ENCODE data around the gene BSCL2.
"Not testable (repeated sequence)": the region's sequence is repeated elsewhere in the genome, so short reads cannot be mapped to it uniquely, and the experiment has no call there.

BSCL2 gene

GRCh38 chr11:62705413-62705812 is 1.8 kb downstream of the BSCL2 start:
- Histone ChIP-seq H3K36me3 (ENCODE audit: control insufficient read depth, insufficient read depth, low read length, severe bottlenecking) (peaks cover 26% of the 10 kb centered on the region), H3K4me1 (ENCODE audit: control insufficient read depth, insufficient read depth, low read length) (peaks cover 48% of the 10 kb centered on the region), H3K9ac (ENCODE audit: low read length) (peak overlapping the region; percentile 85), H3K4me3 (ENCODE audit: low read length) (peak overlapping the region; percentile 84), H3K9me3 (ENCODE audit: control insufficient read depth, low read length) (no peaks in the 10 kb centered on the region), H3K27me3 (replicated peaks; ENCODE audit: control insufficient read depth, insufficient read depth, low read length) (no peaks in the 10 kb centered on the region)
- DNase-seq (ENCODE audit: low read depth): no peak

DNA sequence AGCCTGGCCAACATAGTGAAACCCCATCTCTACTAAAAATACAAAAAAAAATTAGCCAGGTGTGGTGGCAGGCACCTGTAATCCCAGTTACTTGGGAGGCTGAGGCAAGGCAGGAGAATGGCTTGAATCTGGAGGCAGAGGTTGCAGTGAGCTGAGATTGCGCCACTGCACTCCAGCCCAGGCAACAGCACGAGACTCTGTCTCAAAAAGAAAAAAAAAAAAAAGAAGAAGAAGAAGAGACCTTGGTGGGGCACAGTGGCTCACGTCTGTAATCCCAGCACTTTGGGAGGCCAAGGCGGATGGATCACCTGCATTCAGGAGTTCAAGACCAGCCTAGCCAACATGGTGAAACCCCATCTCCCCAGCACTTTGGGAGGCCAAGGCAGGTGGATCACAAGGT is 3.3 kb downstream of the BSCL2 start:
- H3K9me3 ChIP-seq (ENCODE audit: control insufficient read depth, low read length); DNase-seq (ENCODE audit: low read depth); H3K27me3 ChIP-seq (replicated peaks; ENCODE audit: control insufficient read depth, insufficient read depth, low read length); H3K9ac ChIP-seq (ENCODE audit: low read length); H3K4me3 ChIP-seq (ENCODE audit: low read length): not testable (repeated sequence)
- peaks cover 35% of the 10 kb centered on the region for H3K4me1 ChIP-seq (ENCODE audit: control insufficient read depth, insufficient read depth, low read length)
- H3K36me3 ChIP-seq (ENCODE audit: control insufficient read depth, insufficient read depth, low read length, severe bottlenecking): peaks cover 30% of the 10 kb centered on the region

- DNase-seq (ENCODE audit: low read depth): no peak
- H3K36me3 ChIP-seq (ENCODE audit: control insufficient read depth, insufficient read depth, low read length, severe bottlenecking): peaks cover 34% of the 10 kb centered on the region
- H3K9ac ChIP-seq (ENCODE audit: low read length): peak overlapping the region; percentile 25
- no peaks in the 10 kb centered on the region for H3K27me3 ChIP-seq (replicated peaks; ENCODE audit: control insufficient read depth, insufficient read depth, low read length)
- H3K9me3 ChIP-seq (ENCODE audit: control insufficient read depth, low read length): no peaks in the 10 kb centered on the region
- no peak overlapping the region for H3K4me3 ChIP-seq (ENCODE audit: low read length)
- peaks cover 28% of the 10 kb centered on the region for H3K4me1 ChIP-seq (ENCODE audit: control insufficient read depth, insufficient read depth, low read length)
Measured at GRCh38 chr11:62702246-62702645, 5.0 kb downstream of the BSCL2 start.

DNA sequence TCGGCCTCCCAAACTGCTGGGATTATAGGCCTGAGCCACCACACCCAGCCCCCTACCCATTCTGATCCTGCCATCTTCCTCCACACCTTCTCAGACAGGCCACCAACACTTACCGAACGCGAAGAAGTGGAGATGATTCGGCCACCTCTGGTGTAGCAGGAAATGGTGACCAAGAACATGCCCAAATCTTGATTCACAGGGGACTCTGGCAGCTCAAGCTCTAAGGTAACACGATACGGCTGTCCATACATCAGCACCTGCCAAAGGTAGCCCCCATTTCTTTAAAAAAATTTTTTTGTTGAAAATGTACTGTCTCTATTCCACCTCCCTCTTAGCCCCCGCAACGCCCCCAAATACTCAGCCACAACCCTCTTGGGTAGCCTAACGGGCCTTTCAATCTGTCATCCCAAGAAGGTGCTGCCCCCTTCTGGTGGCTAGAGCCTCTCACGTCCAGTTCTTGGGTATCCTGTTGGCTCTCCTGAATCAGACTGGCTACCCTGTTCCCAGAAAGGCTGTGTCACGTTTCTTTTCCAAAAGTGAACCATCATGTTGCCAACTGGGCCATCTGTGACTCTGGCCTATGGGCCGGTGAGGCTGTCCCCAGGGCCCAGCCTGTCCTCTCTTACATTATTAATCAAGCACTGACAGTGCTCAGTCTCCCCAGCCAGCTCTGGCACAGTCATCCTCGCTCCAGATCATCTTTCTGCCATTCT is 12.6 kb downstream of the BSCL2 start:
- Histone ChIP-seq H3K36me3 (ENCODE audit: control insufficient read depth, insufficient read depth, low read length, severe bottlenecking) (peaks cover 39% of the 10 kb centered on the region), H3K9me3 (ENCODE audit: control insufficient read depth, low read length) (no peaks in the 10 kb centered on the region), H3K27me3 (replicated peaks; ENCODE audit: control insufficient read depth, insufficient read depth, low read length) (no peaks in the 10 kb centered on the region), H3K4me3 (ENCODE audit: low read length) (peak overlapping the region; percentile 45), H3K4me1 (ENCODE audit: control insufficient read depth, insufficient read depth, low read length) (peaks cover 22% of the 10 kb centered on the region), H3K9ac (ENCODE audit: low read length) (peak overlapping the region; percentile 73)
- DNase-seq (ENCODE audit: low read depth): peak; percentile 92

DNA sequence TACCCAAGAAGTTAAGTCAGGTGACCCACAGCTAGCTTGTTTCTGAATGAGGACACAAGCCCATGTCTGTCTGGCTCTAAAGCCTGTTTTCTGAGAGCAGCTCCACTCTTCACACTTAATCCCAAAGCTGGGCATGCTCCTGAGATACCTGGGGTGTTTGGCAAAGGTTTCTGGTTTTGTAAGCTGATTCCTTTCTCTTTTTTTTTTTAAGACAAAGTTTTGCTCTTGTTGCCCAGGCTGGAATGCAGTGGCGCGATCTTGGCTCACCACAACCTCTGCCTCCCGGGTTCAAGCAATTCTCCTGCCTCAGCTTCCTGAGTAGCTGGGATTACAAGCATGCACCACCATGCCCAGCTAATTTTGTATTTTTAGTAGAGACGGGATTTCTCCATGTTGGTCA is 13.6 kb downstream of the BSCL2 start:
- H3K9ac ChIP-seq (ENCODE audit: low read length); H3K4me3 ChIP-seq (ENCODE audit: low read length); H3K27me3 ChIP-seq (replicated peaks; ENCODE audit: control insufficient read depth, insufficient read depth, low read length); H3K9me3 ChIP-seq (ENCODE audit: control insufficient read depth, low read length); DNase-seq (ENCODE audit: low read depth): not testable (repeated sequence)
- H3K4me1 ChIP-seq (ENCODE audit: control insufficient read depth, insufficient read depth, low read length): peaks cover 26% of the 10 kb centered on the region
- H3K36me3 ChIP-seq (ENCODE audit: control insufficient read depth, insufficient read depth, low read length, severe bottlenecking): peaks cover 38% of the 10 kb centered on the region

GRCh38 chr11:62689421-62690183 is 17.6 kb downstream of the BSCL2 start, which contains the start of gene LRRN4CL:
LRRN4CL (minus strand) TSS chr11:62689530; CDS start chr11:62688508, 1,022 bp downstream.
- peak; percentile 94 for DNase-seq (ENCODE audit: low read depth)
- H3K36me3 ChIP-seq (ENCODE audit: control insufficient read depth, insufficient read depth, low read length, severe bottlenecking): peaks cover 37% of the 10 kb centered on the region
- peak within 1 kb of the TSS; percentile 84 for H3K4me3 ChIP-seq (ENCODE audit: low read length)
- peak within 1 kb of the TSS; percentile 89 for H3K9ac ChIP-seq (ENCODE audit: low read length)
- H3K9me3 ChIP-seq (ENCODE audit: control insufficient read depth, low read length): no peaks in the 10 kb centered on the region
- no peaks in the 10 kb centered on the region for H3K27me3 ChIP-seq (replicated peaks; ENCODE audit: control insufficient read depth, insufficient read depth, low read length)
- H3K4me1 ChIP-seq (ENCODE audit: control insufficient read depth, insufficient read depth, low read length): peaks cover 21% of the 10 kb centered on the region

GRCh38 chr11:62688491-62688890 is 18.7 kb downstream of the BSCL2 start:
- H3K36me3 ChIP-seq (ENCODE audit: control insufficient read depth, insufficient read depth, low read length, severe bottlenecking): peaks cover 36% of the 10 kb centered on the region
- no peaks in the 10 kb centered on the region for H3K27me3 ChIP-seq (replicated peaks; ENCODE audit: control insufficient read depth, insufficient read depth, low read length)
- H3K4me1 ChIP-seq (ENCODE audit: control insufficient read depth, insufficient read depth, low read length): peaks cover 16% of the 10 kb centered on the region
- H3K9me3 ChIP-seq (ENCODE audit: control insufficient read depth, low read length): no peaks in the 10 kb centered on the region
- peak overlapping the region; percentile 84 for H3K4me3 ChIP-seq (ENCODE audit: low read length)
- peak overlapping the region; percentile 89 for H3K9ac ChIP-seq (ENCODE audit: low read length)
- peak; percentile 22 for DNase-seq (ENCODE audit: low read depth)

DNA sequence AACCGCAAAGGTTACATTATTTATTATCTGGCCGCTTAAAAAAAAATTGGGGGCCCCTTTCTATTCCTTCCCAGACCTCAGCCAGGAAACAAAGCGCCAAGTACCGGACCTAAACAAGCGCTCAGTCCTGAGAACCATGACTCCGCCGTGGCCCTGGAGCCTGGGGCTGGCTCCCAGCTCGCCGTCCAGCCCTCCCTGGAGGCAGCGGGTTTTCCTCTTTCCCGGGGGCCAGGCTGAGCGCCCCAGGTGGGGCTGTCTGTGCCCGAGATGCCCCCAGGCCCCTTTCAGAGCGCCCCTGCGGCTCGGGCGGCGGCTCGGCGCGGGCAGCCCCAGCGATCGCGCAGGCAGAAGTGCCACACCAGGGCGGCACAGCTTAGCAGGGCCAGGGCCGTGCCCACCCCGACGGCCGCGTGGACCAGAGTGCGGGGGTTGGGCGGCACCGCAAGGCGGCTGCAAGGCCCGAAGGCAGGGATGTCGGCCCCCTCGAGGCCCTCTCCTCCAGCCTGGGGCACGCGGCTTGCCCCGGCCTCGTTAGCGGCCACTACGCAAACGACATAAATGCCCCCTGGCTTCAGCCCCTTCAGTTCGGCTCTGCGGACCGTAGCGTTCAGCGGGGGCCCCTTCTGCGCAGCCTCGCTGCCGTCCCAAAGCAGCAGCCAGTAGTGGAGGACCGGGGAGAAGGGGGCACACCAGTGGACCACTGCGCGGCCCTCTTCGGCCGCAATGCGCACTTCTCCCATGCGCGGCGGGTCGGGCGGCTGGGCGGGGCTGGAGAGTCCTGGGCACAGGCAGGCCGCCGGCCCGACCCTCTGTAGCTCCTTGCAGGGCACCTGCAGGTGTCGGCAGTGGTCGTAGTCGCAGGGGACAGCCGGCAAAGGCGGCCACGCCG is 19.5 kb downstream of the BSCL2 start:
- H3K36me3 ChIP-seq (ENCODE audit: control insufficient read depth, insufficient read depth, low read length, severe bottlenecking): peaks cover 29% of the 10 kb centered on the region
- no peaks in the 10 kb centered on the region for H3K27me3 ChIP-seq (replicated peaks; ENCODE audit: control insufficient read depth, insufficient read depth, low read length)
- DNase-seq (ENCODE audit: low read depth): no peak
- H3K9ac ChIP-seq (ENCODE audit: low read length): peak overlapping the region; percentile 89
- peaks cover 16% of the 10 kb centered on the region for H3K4me1 ChIP-seq (ENCODE audit: control insufficient read depth, insufficient read depth, low read length)
- H3K4me3 ChIP-seq (ENCODE audit: low read length): peak overlapping the region; percentile 84
- no peaks in the 10 kb centered on the region for H3K9me3 ChIP-seq (ENCODE audit: control insufficient read depth, low read length)

DNA sequence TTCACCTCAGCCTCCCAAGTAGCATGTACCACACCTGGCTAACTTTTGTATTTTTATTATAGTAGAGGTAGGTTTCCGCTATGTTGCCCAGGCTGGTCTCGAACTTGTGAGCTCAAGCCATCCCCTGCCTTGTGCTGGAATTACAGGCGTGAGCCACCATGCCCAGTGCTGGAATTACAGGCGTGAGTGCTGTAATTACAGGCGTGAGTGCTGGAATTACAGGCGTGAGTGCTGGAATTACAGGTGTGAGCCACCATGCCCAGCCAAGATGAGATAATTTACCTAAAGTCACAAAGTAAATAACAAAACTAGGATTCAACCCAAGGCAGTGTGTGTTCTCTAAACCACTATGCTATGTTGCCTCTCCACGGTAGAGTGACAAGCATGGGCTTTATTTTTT is 24.7 kb downstream of the BSCL2 start:
- Histone ChIP-seq H3K9me3 (ENCODE audit: control insufficient read depth, low read length) (no peaks in the 10 kb centered on the region), H3K4me3 (ENCODE audit: low read length) (no peak overlapping the region), H3K27me3 (replicated peaks; ENCODE audit: control insufficient read depth, insufficient read depth, low read length) (no peaks in the 10 kb centered on the region), H3K4me1 (ENCODE audit: control insufficient read depth, insufficient read depth, low read length) (peaks cover 26% of the 10 kb centered on the region), H3K9ac (ENCODE audit: low read length) (no peak overlapping the region), H3K36me3 (ENCODE audit: control insufficient read depth, insufficient read depth, low read length, severe bottlenecking) (peaks cover 6% of the 10 kb centered on the region)
- no peak for DNase-seq (ENCODE audit: low read depth)

GRCh38 chr11:62680825-62681240 is 26.4 kb downstream of the BSCL2 start:
- H3K9me3 ChIP-seq (ENCODE audit: control insufficient read depth, low read length): no peaks in the 10 kb centered on the region
- peak; percentile 86 for DNase-seq (ENCODE audit: low read depth)
- H3K4me3 ChIP-seq (ENCODE audit: low read length): no peak overlapping the region
- peaks cover 20% of the 10 kb centered on the region for H3K36me3 ChIP-seq (ENCODE audit: control insufficient read depth, insufficient read depth, low read length, severe bottlenecking)
- H3K4me1 ChIP-seq (ENCODE audit: control insufficient read depth, insufficient read depth, low read length): peaks cover 37% of the 10 kb centered on the region
- no peaks in the 10 kb centered on the region for H3K27me3 ChIP-seq (replicated peaks; ENCODE audit: control insufficient read depth, insufficient read depth, low read length)
- peak overlapping the region; percentile 52 for H3K9ac ChIP-seq (ENCODE audit: low read length)
